HepG2 (cell line): ENCODE data around the gene EHD1. TPM values are rescaled to one million over a fixed set of nuclear protein-coding genes. Genes with fewer than 3 reads are reported as not detected.

Experiments used
- HHEX ChIP-seq: IDR thresholded peaks from 2 replicates; pipeline ENCODE4 v1.6.1; 2016; ENCODE audit warnings: control low read depth
- HMGXB4 ChIP-seq, 2 experiments: sonication (generic) in 1 of 2; formaldehyde crosslinking in 1 of 2; IDR thresholded peaks; 2 replicates each; pipeline versions ENCODE4 v1.4.0 to v1.6.1; 2018 to 2020; ENCODE audit warnings: missing genetic modification reagents in 2 of 2, borderline replicate concordance in 1 of 2, low read depth in 1 of 2, mild to moderate bottlenecking in 1 of 2, missing biosample characterization in 1 of 2
- HOXA3 ChIP-seq: sonication (generic); formaldehyde crosslinking; IDR thresholded peaks from 2 replicates; pipeline ENCODE4 v1.5.0; 2020; ENCODE audit warnings: missing genetic modification reagents
- KDM2A ChIP-seq: sonication (generic); formaldehyde crosslinking; IDR thresholded peaks from 2 replicates; pipeline ENCODE4 v1.4.0; 2020; ENCODE audit warnings: low read depth, missing genetic modification reagents, borderline replicate concordance
- KDM3A ChIP-seq: IDR thresholded peaks from 2 replicates; pipeline ENCODE4 v1.6.1; 2018; ENCODE audit warnings: low read depth, missing compliant biosample characterization
- LCORL ChIP-seq, 2 experiments: fragments of 450-650 bp in 1 of 2; sonication (generic) in 1 of 2; formaldehyde crosslinking in 1 of 2; IDR thresholded peaks; 2 replicates each; pipeline versions ENCODE4 v1.5.0 to v1.6.1; 2017 to 2020; ENCODE audit warnings: antibody characterized with exemption in 1 of 2, missing genetic modification reagents in 1 of 2
- MED1 ChIP-seq: sonication (generic); formaldehyde crosslinking; IDR thresholded peaks from 2 replicates; pipeline ENCODE4 v1.4.0; 2020; ENCODE audit warnings: missing genetic modification reagents
- MYC ChIP-seq: sonication (generic); formaldehyde crosslinking; IDR thresholded peaks from 2 replicates; pipeline ENCODE4 v1.9.0; 2021; ENCODE audit warnings: missing genetic modification reagents, borderline replicate concordance
- PHF20 ChIP-seq: sonication (generic); formaldehyde crosslinking; IDR thresholded peaks from 2 replicates; pipeline ENCODE4 v1.5.0; 2020; ENCODE audit warnings: mild to moderate bottlenecking, missing genetic modification reagents
- PHF8 ChIP-seq: sonication (generic); formaldehyde crosslinking; IDR thresholded peaks from 2 replicates; pipeline ENCODE4 v1.5.0; 2020; ENCODE audit warnings: missing genetic modification reagents
- POGK ChIP-seq: sonication (generic); formaldehyde crosslinking; conservative IDR thresholded peaks from 2 replicates; pipeline ENCODE4 v1.8.0; 2022; ENCODE audit warnings: mild to moderate bottlenecking, moderate library complexity, missing genetic modification reagents
- SYNCRIP ChIP-seq: fragments of 200-400 bp; formaldehyde crosslinking; IDR thresholded peaks from 2 replicates; pipeline ENCODE4 v1.6.1; 2018; ENCODE audit warnings: mild to moderate bottlenecking, low read depth, low read length; ENCODE audit not compliant: insufficient read depth
- TBX2 ChIP-seq: sonication (generic); formaldehyde crosslinking; IDR thresholded peaks from 2 replicates; pipeline ENCODE4 v1.5.0; 2020; ENCODE audit warnings: missing genetic modification reagents, mild to moderate bottlenecking, borderline replicate concordance
- ZNF326 ChIP-seq: sonication (generic); formaldehyde crosslinking; IDR thresholded peaks from 2 replicates; pipeline ENCODE4 v1.4.0; 2020; ENCODE audit warnings: missing genetic modification reagents, borderline replicate concordance
- ZNF564 ChIP-seq: sonication (generic); formaldehyde crosslinking; IDR thresholded peaks from 2 replicates; pipeline ENCODE4 v1.8.1; 2023; ENCODE audit warnings: mild to moderate bottlenecking, missing genetic modification reagents
- ZNF709 ChIP-seq: sonication (generic); formaldehyde crosslinking; IDR thresholded peaks from 2 replicates; pipeline ENCODE4 v1.5.0; 2020; ENCODE audit warnings: mild to moderate bottlenecking, missing genetic modification reagents
- polyA plus RNA-seq, 8 experiments: library from polyadenylated mRNA; depleted of rRNA in 3 of 8; stranded (reverse) in 7 of 8; unstranded in 1 of 8; fragments of >200 nt; fragmentation: Illumina TruSeq in 4 of 8; extraction: Trizol in 4 of 8; gene quantifications; 2 replicates each; pipeline versions ENCODE4 v1.2.1 to v1.2.3, GENCODE V29; 2011 to 2016; ENCODE audit warnings: low read depth in 4 of 8, missing spikeins in 1 of 8, mixed read lengths in 1 of 8; ENCODE audit not compliant: insufficient read depth in 1 of 8
- total RNA-seq, 5 experiments: library from RNA; depleted of rRNA; stranded (reverse); fragments of >200 nt; fragmentation: Illumina TruSeq; extraction: Trizol; gene quantifications; 2 replicates each; pipeline ENCODE4 v1.2.3, GENCODE V29; 2016; ENCODE audit warnings: low read depth in 1 of 5
- TF ChIP-seq, protein P1 (sequence below): IDR thresholded peaks from 2 replicates; pipeline ENCODE4 v1.6.1; 2016; ENCODE audit warnings: low read depth, missing genetic modification reagents, missing compliant biosample characterization
- TF ChIP-seq, protein P2 (sequence below): sonication (generic); formaldehyde crosslinking; IDR thresholded peaks from 2 replicates; pipeline ENCODE4 v1.4.0; 2020; ENCODE audit warnings: missing genetic modification reagents

EHD1 gene
- total and polyA plus RNA-seq, 2 of the 13 experiments (the other 11 are each of a cell fraction or from before 2014, with no cell fraction given), result 23.6 to 26.6 TPM

- TF ChIP-seq, protein P1, sequence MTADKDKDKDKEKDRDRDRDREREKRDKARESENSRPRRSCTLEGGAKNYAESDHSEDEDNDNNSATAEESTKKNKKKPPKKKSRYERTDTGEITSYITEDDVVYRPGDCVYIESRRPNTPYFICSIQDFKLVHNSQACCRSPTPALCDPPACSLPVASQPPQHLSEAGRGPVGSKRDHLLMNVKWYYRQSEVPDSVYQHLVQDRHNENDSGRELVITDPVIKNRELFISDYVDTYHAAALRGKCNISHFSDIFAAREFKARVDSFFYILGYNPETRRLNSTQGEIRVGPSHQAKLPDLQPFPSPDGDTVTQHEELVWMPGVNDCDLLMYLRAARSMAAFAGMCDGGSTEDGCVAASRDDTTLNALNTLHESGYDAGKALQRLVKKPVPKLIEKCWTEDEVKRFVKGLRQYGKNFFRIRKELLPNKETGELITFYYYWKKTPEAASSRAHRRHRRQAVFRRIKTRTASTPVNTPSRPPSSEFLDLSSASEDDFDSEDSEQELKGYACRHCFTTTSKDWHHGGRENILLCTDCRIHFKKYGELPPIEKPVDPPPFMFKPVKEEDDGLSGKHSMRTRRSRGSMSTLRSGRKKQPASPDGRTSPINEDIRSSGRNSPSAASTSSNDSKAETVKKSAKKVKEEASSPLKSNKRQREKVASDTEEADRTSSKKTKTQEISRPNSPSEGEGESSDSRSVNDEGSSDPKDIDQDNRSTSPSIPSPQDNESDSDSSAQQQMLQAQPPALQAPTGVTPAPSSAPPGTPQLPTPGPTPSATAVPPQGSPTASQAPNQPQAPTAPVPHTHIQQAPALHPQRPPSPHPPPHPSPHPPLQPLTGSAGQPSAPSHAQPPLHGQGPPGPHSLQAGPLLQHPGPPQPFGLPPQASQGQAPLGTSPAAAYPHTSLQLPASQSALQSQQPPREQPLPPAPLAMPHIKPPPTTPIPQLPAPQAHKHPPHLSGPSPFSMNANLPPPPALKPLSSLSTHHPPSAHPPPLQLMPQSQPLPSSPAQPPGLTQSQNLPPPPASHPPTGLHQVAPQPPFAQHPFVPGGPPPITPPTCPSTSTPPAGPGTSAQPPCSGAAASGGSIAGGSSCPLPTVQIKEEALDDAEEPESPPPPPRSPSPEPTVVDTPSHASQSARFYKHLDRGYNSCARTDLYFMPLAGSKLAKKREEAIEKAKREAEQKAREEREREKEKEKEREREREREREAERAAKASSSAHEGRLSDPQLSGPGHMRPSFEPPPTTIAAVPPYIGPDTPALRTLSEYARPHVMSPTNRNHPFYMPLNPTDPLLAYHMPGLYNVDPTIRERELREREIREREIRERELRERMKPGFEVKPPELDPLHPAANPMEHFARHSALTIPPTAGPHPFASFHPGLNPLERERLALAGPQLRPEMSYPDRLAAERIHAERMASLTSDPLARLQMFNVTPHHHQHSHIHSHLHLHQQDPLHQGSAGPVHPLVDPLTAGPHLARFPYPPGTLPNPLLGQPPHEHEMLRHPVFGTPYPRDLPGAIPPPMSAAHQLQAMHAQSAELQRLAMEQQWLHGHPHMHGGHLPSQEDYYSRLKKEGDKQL, result no peak
- TF ChIP-seq KDM3A (CRISPR knock-in tag) (0 out of 2 replicates have a peak, but pooled peaks have one; percentile 27), KDM2A (CRISPR knock-in tag) (no peak), ZNF709 (CRISPR knock-in tag) (no peak), MYC (CRISPR knock-in tag) (no peak; the same call in 1 of the 2 replicates), PHF20 (CRISPR knock-in tag) (peak; percentile 25), SYNCRIP (no peak), POGK (CRISPR knock-in tag) (no peak), PHF8 (no peak), TBX2 (CRISPR knock-in tag) (no peak), HMGXB4 (CRISPR knock-in tag; IDR thresholded peaks at IDR 0.05; ENCODE audit: borderline replicate concordance in 1 of 2, low read depth in 1 of 2) (peak in 1 of 2 experiments; percentile 4; a peak in 1 of 4 replicates), MED1 (CRISPR knock-in tag) (no peak; the same call in 1 of the 2 replicates), HHEX (CRISPR knock-in tag) (no peak), LCORL (IDR thresholded peaks at IDR 0.05) (no peak), LCORL (CRISPR knock-in tag; IDR thresholded peaks at IDR 0.05) (no peak), ZNF564 (CRISPR knock-in tag) (no peak), HOXA3 (CRISPR knock-in tag) (peak; percentile 56; the same call in 1 of the 2 replicates), ZNF326 (no peak)
- TF ChIP-seq, protein P2, sequence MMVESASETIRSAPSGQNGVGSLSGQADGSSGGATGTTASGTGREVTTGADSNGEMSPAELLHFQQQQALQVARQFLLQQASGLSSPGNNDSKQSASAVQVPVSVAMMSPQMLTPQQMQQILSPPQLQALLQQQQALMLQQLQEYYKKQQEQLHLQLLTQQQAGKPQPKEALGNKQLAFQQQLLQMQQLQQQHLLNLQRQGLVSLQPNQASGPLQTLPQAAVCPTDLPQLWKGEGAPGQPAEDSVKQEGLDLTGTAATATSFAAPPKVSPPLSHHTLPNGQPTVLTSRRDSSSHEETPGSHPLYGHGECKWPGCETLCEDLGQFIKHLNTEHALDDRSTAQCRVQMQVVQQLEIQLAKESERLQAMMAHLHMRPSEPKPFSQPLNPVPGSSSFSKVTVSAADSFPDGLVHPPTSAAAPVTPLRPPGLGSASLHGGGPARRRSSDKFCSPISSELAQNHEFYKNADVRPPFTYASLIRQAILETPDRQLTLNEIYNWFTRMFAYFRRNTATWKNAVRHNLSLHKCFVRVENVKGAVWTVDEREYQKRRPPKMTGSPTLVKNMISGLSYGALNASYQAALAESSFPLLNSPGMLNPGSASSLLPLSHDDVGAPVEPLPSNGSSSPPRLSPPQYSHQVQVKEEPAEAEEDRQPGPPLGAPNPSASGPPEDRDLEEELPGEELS (CRISPR knock-in tag), result peak; percentile 95
These were observed 37.8 kb upstream of the EHD1 start (continued) for GRCh38 chr11:64916040-64916774.
